IPS-20b (cell line): ENCODE data around the gene PCGF2.

Source experiments
- H3K27ac ChIP-seq: one replicate; pipeline ENCODE4 v1.5.1; 2013; ENCODE audit warnings: low read length
- H3K27me3 ChIP-seq: 2 replicates; pipeline ENCODE4 v1.6.1; 2013; ENCODE audit warnings: mild to moderate bottlenecking, low read length, inconsistent platforms; ENCODE audit not compliant: insufficient read depth
- H3K36me3 ChIP-seq: 2 replicates; pipeline ENCODE4 v1.6.1; 2013; ENCODE audit warnings: low read depth, mild to moderate bottlenecking, inconsistent platforms, low read length, moderate library complexity; ENCODE audit not compliant: insufficient read depth
- H3K4me1 ChIP-seq: 2 replicates; pipeline ENCODE4 v1.6.1; 2013; ENCODE audit warnings: mild to moderate bottlenecking, control low read depth, inconsistent platforms, low read length, moderate library complexity; ENCODE audit not compliant: insufficient read depth
- H3K4me3 ChIP-seq: 2 replicates; pipeline ENCODE4 v1.5.1; 2013; ENCODE audit warnings: mild to moderate bottlenecking, low read length, inconsistent platforms
- H3K9ac ChIP-seq: 2 replicates; pipeline ENCODE4 v1.6.1; 2013; ENCODE audit warnings: low read depth, mild to moderate bottlenecking, inconsistent platforms, low read length, moderate library complexity
- H3K9me3 ChIP-seq: 2 replicates; pipeline ENCODE4 v1.6.1; 2013; ENCODE audit warnings: mild to moderate bottlenecking, low read depth, low read length, inconsistent platforms; ENCODE audit not compliant: insufficient read depth

PCGF2 gene

GRCh38 chr17:38750312-38751121, 2.4 kb upstream of the PCGF2 start:
- H3K4me3 ChIP-seq, result peak overlapping the region; percentile 91
- H3K36me3 ChIP-seq, result peaks cover 15% of the 10 kb centered on the region; the same call in 1 of the 2 replicates
- no peaks in the 10 kb centered on the region for H3K9me3 ChIP-seq
- H3K4me1 ChIP-seq, result peaks cover 16% of the 10 kb centered on the region; the same call in 1 of the 2 replicates
- no peak overlapping the region for H3K27ac ChIP-seq
- H3K9ac ChIP-seq, result peak overlapping the region; percentile 84; the same call in 1 of the 2 replicates
- peaks cover 17% of the 10 kb centered on the region; the same call in 1 of the 2 replicates for H3K27me3 ChIP-seq

DNA sequence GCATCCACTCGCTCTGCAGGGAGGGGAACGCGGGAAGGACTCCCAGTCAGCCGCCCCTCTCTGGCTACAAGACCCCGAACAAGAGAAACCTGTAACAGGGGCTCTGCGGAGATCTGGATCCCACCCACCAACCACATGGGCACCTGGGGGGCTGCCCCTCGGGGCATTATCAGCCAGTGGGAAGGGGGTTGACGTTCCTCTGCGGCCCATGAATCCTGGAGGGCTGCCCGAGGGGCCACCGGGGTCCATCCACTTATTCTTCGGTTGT, 1.8 kb upstream of the PCGF2 start:
- H3K4me3 ChIP-seq, result peak overlapping the region; percentile 91
- H3K27ac ChIP-seq, result no peak overlapping the region
- peaks cover 13% of the 10 kb centered on the region; the same call in 1 of the 2 replicates for H3K36me3 ChIP-seq
- peaks cover 17% of the 10 kb centered on the region; the same call in 1 of the 2 replicates for H3K27me3 ChIP-seq
- peak overlapping the region; percentile 84; the same call in 1 of the 2 replicates for H3K9ac ChIP-seq
- H3K9me3 ChIP-seq, result no peaks in the 10 kb centered on the region
- peaks cover 16% of the 10 kb centered on the region; the same call in 1 of the 2 replicates for H3K4me1 ChIP-seq

DNA sequence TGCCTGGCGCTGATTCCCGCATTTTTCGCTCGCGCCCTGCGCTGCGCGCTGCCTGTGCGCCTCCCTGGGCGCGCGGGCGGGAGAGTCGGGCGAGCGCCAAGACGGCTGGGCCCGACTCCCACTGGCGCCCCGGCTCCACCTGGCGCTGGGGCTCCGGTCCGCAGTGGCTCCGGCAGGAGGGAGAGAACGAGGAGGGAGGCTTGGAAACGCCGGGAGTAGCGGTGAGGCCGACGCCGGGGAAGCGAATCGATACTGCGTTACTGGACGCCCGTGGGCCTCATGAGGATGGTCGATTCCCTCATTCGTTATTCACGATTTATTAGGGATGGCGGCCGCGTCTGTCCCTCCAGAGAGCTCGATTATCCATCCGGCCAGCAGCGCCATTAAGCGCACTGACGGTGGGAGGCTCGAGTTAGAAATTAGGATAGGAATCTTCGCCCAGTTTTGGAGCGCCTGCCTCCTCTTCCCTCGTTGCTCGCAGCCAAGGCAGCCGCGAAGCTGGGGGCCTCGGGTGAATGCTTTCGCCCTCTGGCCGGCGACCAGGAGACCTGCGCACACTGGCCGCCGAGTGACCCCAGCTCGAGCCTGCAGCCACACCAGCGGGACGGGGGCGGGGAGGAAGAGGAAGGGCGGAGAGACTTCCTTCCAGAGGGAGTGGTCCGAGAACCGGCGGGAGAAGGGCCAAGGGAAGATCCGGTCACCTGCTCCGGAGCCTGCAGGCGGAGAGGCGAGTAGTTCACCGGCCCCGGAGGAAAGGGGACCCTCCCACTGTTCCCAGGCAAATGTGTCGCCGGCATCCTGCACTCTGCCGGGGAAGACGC, 1.3 kb upstream of the PCGF2 start:
- no peaks in the 10 kb centered on the region for H3K9me3 ChIP-seq
- peaks cover 7% of the 10 kb centered on the region; the same call in 1 of the 2 replicates for H3K36me3 ChIP-seq
- peak overlapping the region; percentile 84; the same call in 1 of the 2 replicates for H3K9ac ChIP-seq
- peak overlapping the region; percentile 26 for H3K27ac ChIP-seq
- H3K4me1 ChIP-seq, result peaks cover 16% of the 10 kb centered on the region; the same call in 1 of the 2 replicates
- H3K27me3 ChIP-seq, result peaks cover 17% of the 10 kb centered on the region; the same call in 1 of the 2 replicates
- peak overlapping the region; percentile 91 for H3K4me3 ChIP-seq

DNA sequence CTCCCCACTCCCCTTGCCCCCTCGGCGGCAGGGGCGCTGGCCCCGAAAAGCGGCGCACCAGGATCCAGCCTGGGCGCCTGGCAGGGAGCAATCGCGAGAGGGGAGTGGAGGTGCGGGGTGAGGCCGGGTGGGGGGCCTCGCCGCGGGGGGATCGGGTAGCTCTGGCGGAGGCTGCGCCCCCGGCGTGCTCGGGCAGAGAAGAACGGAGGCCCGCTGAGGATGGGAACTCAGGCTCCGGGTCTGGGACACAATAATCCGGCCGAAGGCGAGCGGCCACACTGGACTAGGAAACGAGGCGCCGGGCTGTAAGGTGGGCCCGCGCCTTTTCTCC, 721 bp upstream of the PCGF2 start:
- H3K9ac ChIP-seq, result peak overlapping the region; percentile 84; the same call in 1 of the 2 replicates
- H3K27ac ChIP-seq, result peak overlapping the region; percentile 26
- H3K4me3 ChIP-seq, result peak overlapping the region; percentile 91
- H3K36me3 ChIP-seq, result 0 out of 2 replicates have a peak, but pooled peaks cover 4% of the 10 kb centered on the region
- peaks cover 17% of the 10 kb centered on the region; the same call in 1 of the 2 replicates for H3K27me3 ChIP-seq
- H3K4me1 ChIP-seq, result peaks cover 18% of the 10 kb centered on the region
- H3K9me3 ChIP-seq, result no peaks in the 10 kb centered on the region

DNA sequence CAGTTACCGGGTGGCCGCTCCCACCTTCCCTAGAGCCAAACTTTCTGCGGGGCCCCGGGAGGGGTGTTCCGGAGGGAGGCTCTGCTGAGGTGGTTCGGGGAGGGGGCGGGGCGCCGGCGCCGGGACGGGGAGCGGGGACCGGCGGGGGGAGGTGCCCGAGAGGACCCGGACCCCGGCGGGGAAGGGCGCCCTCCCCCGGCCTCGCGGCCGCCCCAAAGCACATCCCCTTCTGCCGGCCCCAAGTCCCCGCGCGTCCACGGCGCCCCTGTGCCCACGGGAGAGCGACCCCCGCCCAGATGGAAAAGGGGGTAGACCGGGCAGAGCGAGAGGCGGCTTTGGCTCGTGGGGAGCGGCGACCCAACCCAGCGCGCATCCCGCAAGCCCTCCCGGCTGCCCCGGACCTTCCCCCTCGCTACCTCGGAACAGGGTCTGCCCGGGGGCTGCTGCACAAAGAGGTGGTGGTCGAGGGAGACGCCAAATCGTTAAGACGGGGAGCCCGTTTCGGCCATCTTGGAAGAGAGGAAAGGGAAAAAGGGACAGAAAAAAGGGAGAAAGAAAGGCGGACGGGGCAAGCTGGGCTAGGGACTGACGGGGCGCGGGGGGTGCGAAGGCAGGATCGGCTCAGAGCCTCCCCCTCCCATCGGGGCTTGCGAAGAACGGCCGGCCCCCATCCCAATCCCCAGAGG, 530 bp downstream of the PCGF2 start:
- no peaks in the 10 kb centered on the region for H3K9me3 ChIP-seq
- peaks cover 23% of the 10 kb centered on the region for H3K4me1 ChIP-seq
- H3K27me3 ChIP-seq, result peaks cover 17% of the 10 kb centered on the region; the same call in 1 of the 2 replicates
- H3K4me3 ChIP-seq, result peak overlapping the region; percentile 85
- peak overlapping the region; percentile 92 for H3K27ac ChIP-seq
- peaks cover 4% of the 10 kb centered on the region; the same call in 1 of the 2 replicates for H3K36me3 ChIP-seq
- H3K9ac ChIP-seq, result peak overlapping the region; percentile 95

GRCh38 chr17:38746849-38747462, 1.2 kb downstream of the PCGF2 start:
- Histone ChIP-seq H3K4me3 (peak overlapping the region; percentile 85), H3K9ac (peak overlapping the region; percentile 95; the same call in 1 of the 2 replicates), H3K4me1 (peaks cover 25% of the 10 kb centered on the region), H3K27me3 (peaks cover 17% of the 10 kb centered on the region; the same call in 1 of the 2 replicates), H3K9me3 (no peaks in the 10 kb centered on the region), H3K27ac (peak overlapping the region; percentile 92), H3K36me3 (peaks cover 8% of the 10 kb centered on the region; the same call in 1 of the 2 replicates)

DNA sequence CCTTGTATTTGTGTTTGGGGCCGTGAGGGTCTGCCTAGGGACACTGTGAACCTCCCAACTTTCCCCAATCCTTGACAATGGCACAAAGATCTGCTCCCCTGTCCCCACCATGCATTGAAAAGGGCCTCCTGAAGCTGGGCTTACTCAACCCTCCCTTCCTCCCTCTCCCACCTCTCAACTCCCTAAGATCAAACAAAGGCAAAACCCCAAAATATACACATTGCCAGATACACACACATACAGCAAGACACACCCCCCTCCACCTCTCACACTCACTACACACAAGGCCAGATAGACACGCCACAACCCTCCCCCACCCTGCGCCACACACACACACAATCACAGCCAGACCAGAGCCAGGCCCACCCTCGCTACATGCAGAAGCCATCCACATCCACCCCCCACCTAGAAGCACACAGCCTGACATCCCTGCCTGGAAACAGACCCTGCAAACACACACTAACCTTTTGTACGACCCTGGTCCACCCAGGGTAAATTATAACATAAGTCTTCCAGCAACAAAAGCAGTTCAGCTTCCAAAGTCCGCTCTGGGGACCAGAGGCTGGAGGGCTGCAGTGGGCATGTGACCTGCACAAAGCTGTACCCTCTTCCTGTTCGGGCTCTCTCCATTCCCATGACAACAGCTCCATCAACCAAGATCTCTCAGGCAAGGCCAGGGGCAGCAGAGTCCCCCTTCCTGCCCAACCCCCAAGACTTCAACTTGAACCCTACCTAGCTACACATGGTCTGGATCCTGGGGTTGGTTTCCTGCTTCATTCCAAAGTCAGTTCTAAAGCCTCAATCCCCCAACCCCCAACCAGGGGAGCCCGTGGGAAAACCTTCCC, 1.9 kb downstream of the PCGF2 start:
- peaks cover 14% of the 10 kb centered on the region; the same call in 1 of the 2 replicates for H3K27me3 ChIP-seq
- H3K4me3 ChIP-seq, result peak overlapping the region; percentile 85
- peak overlapping the region; percentile 92 for H3K27ac ChIP-seq
- H3K9me3 ChIP-seq, result no peaks in the 10 kb centered on the region
- H3K36me3 ChIP-seq, result peaks cover 8% of the 10 kb centered on the region; the same call in 1 of the 2 replicates
- peaks cover 25% of the 10 kb centered on the region for H3K4me1 ChIP-seq
- peak overlapping the region; percentile 95; the same call in 1 of the 2 replicates for H3K9ac ChIP-seq

DNA sequence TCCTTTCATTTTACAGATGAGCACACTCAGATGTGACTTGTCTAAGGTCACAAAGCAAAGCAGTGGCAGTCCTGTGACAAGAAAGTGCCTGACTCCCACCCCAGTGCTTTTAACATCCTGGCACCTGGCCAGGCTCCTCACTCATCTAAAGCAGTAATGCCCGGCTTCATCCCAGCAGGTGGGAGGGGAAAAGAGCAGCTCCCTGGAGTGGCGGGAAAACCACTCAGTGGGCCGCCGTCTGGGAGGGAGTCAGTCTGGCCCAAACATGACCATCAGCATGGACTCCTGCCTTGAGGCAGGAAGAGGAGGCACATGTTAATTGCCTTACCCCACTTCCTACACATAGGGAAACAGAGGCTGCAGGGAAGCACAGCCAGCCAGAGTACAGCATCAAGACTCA, 2.6 kb downstream of the PCGF2 start:
- Histone ChIP-seq H3K27ac (no peak overlapping the region), H3K4me3 (peak overlapping the region; percentile 85; the same call in 1 of the 2 replicates), H3K9ac (peak overlapping the region; percentile 95; the same call in 1 of the 2 replicates), H3K27me3 (peaks cover 7% of the 10 kb centered on the region; the same call in 1 of the 2 replicates), H3K36me3 (peaks cover 8% of the 10 kb centered on the region; the same call in 1 of the 2 replicates), H3K4me1 (peaks cover 25% of the 10 kb centered on the region), H3K9me3 (no peaks in the 10 kb centered on the region)

DNA sequence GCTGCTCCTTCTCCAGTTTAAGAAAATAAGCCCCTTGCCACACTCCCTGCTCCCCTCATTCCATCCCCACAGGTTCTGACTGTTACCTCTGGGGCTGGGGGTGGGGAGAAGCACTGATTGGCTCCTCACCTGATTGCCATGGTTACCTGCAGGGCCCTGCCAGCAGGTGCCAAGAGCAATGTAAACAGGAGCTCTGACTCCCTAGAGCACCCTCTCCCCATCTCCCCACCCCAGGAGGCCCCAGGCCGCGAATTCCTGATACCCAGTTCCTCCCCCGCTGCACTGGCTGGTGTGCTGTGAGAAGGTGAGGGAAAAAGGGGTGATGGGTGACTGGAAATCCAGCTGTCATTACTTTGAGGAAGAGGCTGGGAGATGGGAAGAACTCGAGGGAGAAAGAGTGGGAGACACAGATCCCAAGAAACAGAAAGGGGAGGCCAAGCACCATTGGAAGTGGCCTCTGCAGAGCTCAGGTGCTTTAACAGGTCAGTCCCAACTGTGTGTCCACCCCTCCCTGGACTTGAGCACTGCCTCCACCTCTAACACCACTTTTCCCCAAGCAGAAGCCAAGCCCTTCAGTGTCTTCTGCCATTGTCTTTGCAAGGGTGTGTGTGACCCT, 4.5 kb downstream of the PCGF2 start:
- Histone ChIP-seq H3K9me3 (no peaks in the 10 kb centered on the region), H3K9ac (peak overlapping the region; percentile 42; the same call in 1 of the 2 replicates), H3K4me3 (peak overlapping the region; percentile 44; the same call in 1 of the 2 replicates), H3K27me3 (no peaks in the 10 kb centered on the region), H3K27ac (no peak overlapping the region), H3K36me3 (peaks cover 23% of the 10 kb centered on the region), H3K4me1 (peaks cover 23% of the 10 kb centered on the region)
